Activated T-helper 1 cell treated with Interleukin-2 at 50 U/mL for 16 hours (primary cell): ENCODE results near the gene DDX20.

Experiments used
- DNase-seq: peaks from one replicate; pipeline ENCODE4 v3.0.0-alpha.2; 2020; ENCODE audit warnings: low read depth

The DDX20 gene

GRCh38 chr1:111755331-111756123 is at the start of gene DDX20:
DDX20 (plus strand) TSS chr1:111755901; CDS start chr1:111755925, 24 bp downstream.
- DNase-seq = peak; percentile 90

GRCh38 chr1:111706921-111707320 is 48.8 kb upstream of the DDX20 start:
- no peak for DNase-seq

GRCh38 chr1:111707906-111708305 is 47.8 kb upstream of the DDX20 start:
- no peak for DNase-seq

GRCh38 chr1:111709986-111710385 is 45.7 kb upstream of the DDX20 start:
- DNase-seq = no peak

GRCh38 chr1:111716333-111716732 is 39.4 kb upstream of the DDX20 start:
- DNase-seq = no peak

- DNase-seq = no peak
Measured at GRCh38 chr1:111717450-111717849, 38.3 kb upstream of the DDX20 start.

GRCh38 chr1:111719135-111719534 is 36.6 kb upstream of the DDX20 start:
- DNase-seq = no peak

GRCh38 chr1:111719674-111720132 is 36.0 kb upstream of the DDX20 start:
- DNase-seq = no peak

GRCh38 chr1:111720274-111720976 is 35.3 kb upstream of the DDX20 start:
- DNase-seq = no peak

- DNase-seq = no peak
Measured at GRCh38 chr1:111720977-111721786, 34.5 kb upstream of the DDX20 start.

GRCh38 chr1:111723091-111723806 is 32.5 kb upstream of the DDX20 start:
- no peak for DNase-seq

GRCh38 chr1:111723871-111724270 is 31.8 kb upstream of the DDX20 start:
- no peak for DNase-seq

GRCh38 chr1:111725192-111725591 is 30.5 kb upstream of the DDX20 start:
- no peak for DNase-seq

- DNase-seq = no peak
Measured at GRCh38 chr1:111727056-111727455, 28.6 kb upstream of the DDX20 start.

GRCh38 chr1:111729271-111729921 is 26.3 kb upstream of the DDX20 start:
- DNase-seq = no peak

- no peak for DNase-seq
Measured at GRCh38 chr1:111729946-111730681, 25.6 kb upstream of the DDX20 start.

- no peak for DNase-seq
Measured at GRCh38 chr1:111730706-111731105, 25.0 kb upstream of the DDX20 start.

GRCh38 chr1:111731956-111732355 is 23.7 kb upstream of the DDX20 start:
- DNase-seq = no peak

- DNase-seq = no peak
Measured at GRCh38 chr1:111732718-111733117, 23.0 kb upstream of the DDX20 start.

- DNase-seq = no peak
Measured at GRCh38 chr1:111733183-111733991, 22.3 kb upstream of the DDX20 start.
